DMS79 treated with DMSO at 0.1 percent for 48 hours (cell line): ENCODE data around the gene TRIM46.
A peak's percentile ranks its signal among the peaks of the same experiment; 100 is the strongest.

Source experiments
- DNase-seq: peaks from one replicate; lab custom pipeline; 2025; lab: John Stamatoyannopoulos, UW

The TRIM46 gene

GRCh38 chr1:155173478-155174323 lies at the start of gene TRIM46:
TSS of gene TRIM46 (plus strand) at chr1:155173849. CDS start at chr1:155173967, 118 bp downstream.
- DNase-seq, result peak; percentile 77

GRCh38 chr1:155124503-155125463 lies 48.9 kb upstream of the TRIM46 start:
- DNase-seq, result no peak

- DNase-seq, result no peak
Measured at GRCh38 chr1:155125511-155125945, 48.1 kb upstream of the TRIM46 start.

- DNase-seq, result no peak
Measured at GRCh38 chr1:155125946-155126555, 47.6 kb upstream of the TRIM46 start.

- peak; percentile 37 for DNase-seq
Measured at GRCh38 chr1:155126556-155127104, 47.0 kb upstream of the TRIM46 start.

GRCh38 chr1:155127105-155127966 lies 46.3 kb upstream of the TRIM46 start, which contains the start of gene EFNA1:
TSS of gene EFNA1 (plus strand) at chr1:155127876. CDS start at chr1:155127978, 102 bp downstream.
- DNase-seq, result no peak

GRCh38 chr1:155127967-155128754 lies 45.5 kb upstream of the TRIM46 start:
- DNase-seq, result peak; percentile 17

GRCh38 chr1:155128755-155129473 lies 44.7 kb upstream of the TRIM46 start:
- DNase-seq, result no peak

- DNase-seq, result no peak
Measured at GRCh38 chr1:155130272-155131006, 43.2 kb upstream of the TRIM46 start.

GRCh38 chr1:155131285-155131684 lies 42.4 kb upstream of the TRIM46 start:
- DNase-seq, result no peak

- DNase-seq, result no peak
Measured at GRCh38 chr1:155131856-155132255, 41.8 kb upstream of the TRIM46 start.

GRCh38 chr1:155133799-155134281 lies 39.8 kb upstream of the TRIM46 start:
- DNase-seq, result no peak

GRCh38 chr1:155134322-155134721 lies 39.3 kb upstream of the TRIM46 start:
- no peak for DNase-seq

- peak; percentile 30 for DNase-seq
Measured at GRCh38 chr1:155134880-155135414, 38.7 kb upstream of the TRIM46 start.

GRCh38 chr1:155135415-155136028 lies 38.1 kb upstream of the TRIM46 start, which contains the start of gene SLC50A1:
TSS of gene SLC50A1 (plus strand) at chr1:155135852. CDS start at chr1:155135912, 60 bp downstream.
- DNase-seq, result peak; percentile 90

- DNase-seq, result peak; percentile 12
Measured at GRCh38 chr1:155136748-155137147, 36.9 kb upstream of the TRIM46 start.

- DNase-seq, result no peak
Measured at GRCh38 chr1:155137154-155137949, 36.3 kb upstream of the TRIM46 start.
